HG03342 (cell line): Measurements from ENCODE around the gene GLRX5.
A peak's percentile ranks its signal among the peaks of the same experiment; 100 is the strongest.

Experiments
- ATAC-seq: cut with Tn5 transposase; IDR thresholded peaks from one replicate; pipeline ENCODE4 v1.9.1; 2021; ENCODE audit warnings: mild to moderate bottlenecking, moderate library complexity; ENCODE audit not compliant: unreplicated experiment

The GLRX5 gene

GRCh38 chr14:95515596-95516552 is 19.0 kb upstream of the GLRX5 start:
- peak; percentile 89 for ATAC-seq

GRCh38 chr14:95516554-95517181 is 18.2 kb upstream of the GLRX5 start, which contains the start of gene SYNE3:
TSS of gene SYNE3 (minus strand) at chr14:95516650. CDS start at chr14:95475821, 40,829 bp downstream.
- peak; percentile 37 for ATAC-seq

GRCh38 chr14:95518045-95518751 is 16.7 kb upstream of the GLRX5 start:
- ATAC-seq = no peak

- ATAC-seq = no peak
These were observed 15.2 kb upstream of the GLRX5 start for GRCh38 chr14:95519699-95520098.

GRCh38 chr14:95520346-95520745 is 14.5 kb upstream of the GLRX5 start:
- ATAC-seq = no peak

GRCh38 chr14:95521001-95521400 is 13.8 kb upstream of the GLRX5 start:
- ATAC-seq = no peak

- no peak for ATAC-seq
These were observed 12.7 kb upstream of the GLRX5 start for GRCh38 chr14:95522116-95522515.

- ATAC-seq = no peak
These were observed 12.3 kb upstream of the GLRX5 start for GRCh38 chr14:95522556-95522955.

- ATAC-seq = no peak
These were observed 11.6 kb upstream of the GLRX5 start for GRCh38 chr14:95523051-95523814.

- no peak for ATAC-seq
These were observed 10.9 kb upstream of the GLRX5 start for GRCh38 chr14:95523815-95524448.

GRCh38 chr14:95524706-95525512 is 9.9 kb upstream of the GLRX5 start:
- no peak for ATAC-seq

- no peak for ATAC-seq
These were observed 8.9 kb upstream of the GLRX5 start for GRCh38 chr14:95525999-95526398.

GRCh38 chr14:95526483-95527386 is 8.1 kb upstream of the GLRX5 start:
- no peak for ATAC-seq

- ATAC-seq = no peak
These were observed 7.4 kb upstream of the GLRX5 start for GRCh38 chr14:95527387-95528002.

- no peak for ATAC-seq
These were observed 5.6 kb upstream of the GLRX5 start for GRCh38 chr14:95529216-95529615.

- ATAC-seq = no peak
These were observed 4.2 kb upstream of the GLRX5 start for GRCh38 chr14:95530473-95531276.

GRCh38 chr14:95531473-95531872 is 3.4 kb upstream of the GLRX5 start:
- no peak for ATAC-seq
